D721Med (cell line): ENCODE results near the gene KCNN3.
A peak's percentile ranks its signal among the peaks of the same experiment; 100 is the strongest.

Experiments
- DNase-seq: peaks from one replicate; pipeline ENCODE4 v3.0.0; 2011; ENCODE audit warnings: low spot score; ENCODE audit not compliant: insufficient read length
- FAIRE-seq: peaks from 2 replicates; lab custom pipeline; 2011; peaks lifted over from hg19 to GRCh38; lab: Jason Lieb, UNC
- TF ChIP-seq, protein P1 (sequence below): IDR thresholded peaks from 2 replicates; pipeline ENCODE4 v1.5.1; 2012; ENCODE audit warnings: mild to moderate bottlenecking, control low read depth; ENCODE audit not compliant: insufficient read depth; ENCODE audit errors: missing control alignments

The KCNN3 gene

DNA sequence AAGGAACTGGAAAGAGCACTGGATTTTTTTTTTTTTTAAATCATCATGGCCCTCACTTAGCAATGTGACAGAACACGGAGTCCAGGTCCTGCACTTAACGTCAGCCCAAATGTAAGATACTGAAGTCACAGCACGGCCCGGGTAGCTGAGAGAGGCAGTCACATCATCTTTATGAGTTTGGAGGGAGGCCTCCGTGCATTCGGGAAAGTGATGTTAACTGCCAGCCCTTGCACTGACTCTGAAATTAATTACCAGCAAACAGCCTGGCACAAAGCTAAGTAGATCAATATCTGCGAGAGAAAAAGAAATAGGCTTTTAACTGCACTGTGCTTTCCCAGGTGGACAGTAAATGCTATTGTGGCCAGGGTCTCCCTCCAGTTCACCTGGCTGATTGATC is 152.6 kb downstream of the KCNN3 start:
- TF ChIP-seq, protein P1, sequence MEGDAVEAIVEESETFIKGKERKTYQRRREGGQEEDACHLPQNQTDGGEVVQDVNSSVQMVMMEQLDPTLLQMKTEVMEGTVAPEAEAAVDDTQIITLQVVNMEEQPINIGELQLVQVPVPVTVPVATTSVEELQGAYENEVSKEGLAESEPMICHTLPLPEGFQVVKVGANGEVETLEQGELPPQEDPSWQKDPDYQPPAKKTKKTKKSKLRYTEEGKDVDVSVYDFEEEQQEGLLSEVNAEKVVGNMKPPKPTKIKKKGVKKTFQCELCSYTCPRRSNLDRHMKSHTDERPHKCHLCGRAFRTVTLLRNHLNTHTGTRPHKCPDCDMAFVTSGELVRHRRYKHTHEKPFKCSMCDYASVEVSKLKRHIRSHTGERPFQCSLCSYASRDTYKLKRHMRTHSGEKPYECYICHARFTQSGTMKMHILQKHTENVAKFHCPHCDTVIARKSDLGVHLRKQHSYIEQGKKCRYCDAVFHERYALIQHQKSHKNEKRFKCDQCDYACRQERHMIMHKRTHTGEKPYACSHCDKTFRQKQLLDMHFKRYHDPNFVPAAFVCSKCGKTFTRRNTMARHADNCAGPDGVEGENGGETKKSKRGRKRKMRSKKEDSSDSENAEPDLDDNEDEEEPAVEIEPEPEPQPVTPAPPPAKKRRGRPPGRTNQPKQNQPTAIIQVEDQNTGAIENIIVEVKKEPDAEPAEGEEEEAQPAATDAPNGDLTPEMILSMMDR: no peak
- no peak for DNase-seq
- no peak for FAIRE-seq

DNA sequence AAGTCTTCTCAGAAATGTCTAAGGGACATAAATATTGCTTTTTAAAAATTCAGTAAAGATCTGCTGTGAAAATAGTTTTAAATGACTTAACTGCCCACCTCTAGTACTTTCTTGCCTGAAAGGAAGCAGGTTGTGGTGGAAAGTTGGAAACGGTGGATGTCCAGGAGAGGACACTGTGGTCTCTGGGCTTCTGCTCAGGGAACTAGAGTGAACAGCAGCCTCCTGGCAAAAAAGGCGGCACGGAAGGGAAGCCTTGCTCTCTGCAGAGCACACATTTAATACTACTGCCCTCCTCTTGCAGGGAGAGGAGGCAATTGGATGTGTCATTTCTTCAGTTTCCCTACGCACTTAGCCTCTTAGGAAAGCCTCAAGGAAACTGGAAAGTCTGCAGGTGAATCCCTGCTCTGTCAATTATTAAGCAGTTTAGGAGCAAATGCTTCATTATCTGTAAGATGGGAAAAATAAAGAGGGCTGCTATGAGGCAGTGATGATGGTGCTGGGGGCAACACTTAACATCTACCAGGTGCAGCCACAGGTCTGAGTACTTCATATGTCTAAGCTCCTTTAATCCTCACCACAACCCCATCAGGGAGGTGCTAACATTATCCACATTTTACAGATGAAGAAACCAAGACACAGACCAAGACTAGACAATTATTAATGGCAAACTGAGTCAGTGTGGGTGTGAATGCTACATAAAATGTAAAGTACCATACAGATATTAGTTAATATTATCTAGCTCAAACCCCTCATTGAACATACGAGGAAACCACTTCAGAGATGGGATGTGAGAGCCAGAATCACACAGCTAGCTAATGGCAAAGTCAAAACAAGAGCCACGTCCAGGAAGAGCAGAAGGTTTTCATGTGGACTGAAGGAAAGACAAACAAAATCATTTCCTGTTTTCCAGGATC is 153.2 kb downstream of the KCNN3 start:
- DNase-seq (no peak), FAIRE-seq (no peak)
- TF ChIP-seq, protein P1: no peak

DNA sequence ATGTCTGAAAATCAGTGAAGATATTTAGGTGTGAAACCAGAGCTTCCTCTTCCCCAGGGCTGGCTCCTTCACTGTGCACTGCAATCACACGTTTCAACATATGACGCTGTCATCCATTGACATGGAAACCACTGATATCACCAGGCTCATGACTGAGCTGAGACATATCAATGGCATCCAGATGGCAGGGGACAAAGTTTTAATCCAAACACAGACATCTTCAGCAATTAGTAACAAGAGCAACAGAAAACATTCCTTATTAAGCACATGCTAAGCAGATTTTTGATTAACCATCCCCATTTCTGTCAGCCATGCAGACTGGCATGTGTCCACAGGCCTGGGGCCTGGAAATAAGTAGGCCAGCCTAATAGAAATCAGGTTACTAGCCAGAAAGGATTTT is 154.1 kb downstream of the KCNN3 start:
- DNase-seq (no peak), FAIRE-seq (peak; percentile 56)
- TF ChIP-seq, protein P1: no peak

DNA sequence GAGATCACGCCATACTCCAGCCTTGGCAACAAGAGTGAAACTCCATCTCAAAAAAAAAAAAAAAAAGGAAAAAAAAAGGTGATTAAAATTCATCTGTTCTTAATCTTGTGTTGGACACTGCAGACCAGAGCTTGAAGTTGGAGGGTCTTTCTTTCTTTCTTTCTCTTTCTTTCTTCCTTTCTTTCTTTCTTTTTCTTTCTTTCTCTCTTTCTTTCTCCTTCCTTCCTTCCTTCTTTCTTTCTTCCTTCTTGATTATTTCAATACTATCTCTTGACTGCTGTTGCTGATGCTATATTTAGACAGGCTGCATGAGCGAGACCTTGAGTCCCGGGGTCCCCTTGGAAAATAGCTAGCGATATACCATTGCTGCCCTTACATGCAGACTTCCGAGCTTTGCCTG is 154.7 kb downstream of the KCNN3 start:
- DNase-seq (no peak), FAIRE-seq (no peak)
- TF ChIP-seq, protein P1: no peak

DNA sequence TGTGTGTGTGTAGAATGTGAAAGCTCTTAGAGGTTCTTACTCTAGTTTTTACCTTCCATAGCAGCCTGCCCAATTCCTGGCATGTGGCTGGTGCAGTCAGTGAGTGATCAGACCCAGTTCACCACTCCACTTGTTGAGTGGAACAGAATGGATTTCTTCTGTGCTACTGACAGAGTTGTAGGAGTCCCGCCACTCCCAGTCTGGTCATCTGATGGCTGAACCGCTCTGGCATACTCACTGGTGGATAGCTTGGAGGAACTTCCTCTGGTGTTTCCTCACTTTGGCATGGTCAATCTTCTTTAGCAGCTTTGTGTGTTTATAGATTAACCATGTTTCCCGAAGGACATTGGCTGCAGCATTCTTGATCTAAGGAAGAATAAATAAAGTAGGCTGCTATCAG is 155.4 kb downstream of the KCNN3 start:
- DNase-seq: no peak
- no peak for FAIRE-seq
- TF ChIP-seq, protein P1: no peak

DNA sequence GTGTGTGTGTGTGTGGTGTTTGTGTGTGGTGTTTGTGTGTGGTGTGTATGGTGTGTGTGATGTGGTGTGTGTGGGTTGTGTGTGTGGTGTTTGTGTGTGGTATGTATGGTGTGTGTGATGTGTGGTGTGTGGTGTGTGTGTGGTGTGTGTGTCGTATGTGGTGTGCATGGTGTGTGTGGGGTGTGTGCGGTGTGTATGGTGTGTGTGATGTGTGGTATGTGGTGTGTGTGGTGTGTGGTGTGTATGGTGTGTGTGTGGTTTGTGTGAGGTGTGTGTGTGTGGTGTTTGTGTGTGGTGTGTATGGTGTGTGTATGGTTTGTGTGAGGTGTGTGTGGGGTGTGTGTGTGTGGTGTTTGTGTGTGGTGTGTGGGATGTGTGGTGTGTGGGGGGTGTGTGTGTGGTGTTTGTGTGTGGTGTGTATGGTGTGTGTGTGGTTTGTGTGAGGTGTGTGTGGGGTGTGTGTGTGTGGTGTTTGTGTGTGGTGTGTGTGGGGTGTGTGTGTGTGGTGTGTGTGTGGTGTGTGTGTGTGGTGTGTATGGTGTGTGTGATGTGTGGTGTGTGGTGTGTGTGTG is 155.9 kb downstream of the KCNN3 start:
- TF ChIP-seq, protein P1: no peak
- DNase-seq (no peak), FAIRE-seq (peak; percentile 53)

DNA sequence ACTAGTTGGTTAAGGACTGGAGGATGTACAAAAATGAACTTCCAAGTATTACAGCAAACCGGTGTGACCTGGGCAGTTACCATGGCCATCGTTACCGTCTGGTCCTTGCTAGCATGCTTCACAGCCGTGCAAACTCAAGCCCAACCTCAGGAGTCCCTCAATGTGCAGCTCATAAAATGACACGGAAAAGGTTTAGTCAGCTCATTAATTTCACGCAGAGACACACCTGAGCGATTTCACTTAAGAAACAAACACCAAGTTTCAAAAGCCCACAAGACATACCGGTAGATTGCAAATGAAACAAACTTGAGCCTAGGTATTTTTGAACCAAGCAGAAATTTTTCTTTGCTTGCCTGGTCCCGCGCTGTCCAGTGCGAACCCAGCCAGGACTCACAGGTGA is 157.1 kb downstream of the KCNN3 start:
- no peak for DNase-seq

More for the DNA sequence above, 157.1 kb downstream of the KCNN3 start:
- FAIRE-seq: no peak
- TF ChIP-seq, protein P1: no peak
